K562 (cell line): ENCODE data around the gene SLC27A2. TPM values are rescaled to one million over a fixed set of nuclear protein-coding genes. Genes with fewer than 3 reads are reported as not detected.

ENCODE experiments used
- ATAC-seq: fragments of 200-7000 bp; cut with Tn5 transposase; 3 replicates; pipeline ENCODE4 v1.9.1; 2020; ENCODE audit warnings: moderate library complexity
- BruUV-seq: library from RNA; stranded (reverse); fragments of 400-500 nt; replicated peaks from 2 replicates; lab custom pipeline; 2021; lab: Mats Ljungman, UMichigan
- CTCF ChIA-PET: fragments of 300-600 bp; formaldehyde crosslinking; extraction: SDS; loops from one replicate; lab custom pipeline; 2021; ENCODE audit warnings: low intra/inter-chr PET ratio; lab: Yijun Ruan, JAX
- POLR2A ChIA-PET: fragments of 300-600, 350-650 bp; sonication (Branson Sonifier 250); formaldehyde crosslinking; extraction: SDS; loops from one replicate; lab custom pipeline; 2021; ENCODE audit warnings: antibody characterized with exemption, inconsistent platforms; lab: Yijun Ruan, JAX
- DNase-seq, 4 experiments: peaks; one replicate each; pipeline versions ENCODE4 v3.0.0 to v3.0.0-alpha.2; 2011 to 2018; ENCODE audit warnings: low spot score in 3 of 4, mixed read lengths in 3 of 4; ENCODE audit errors: extremely low read depth in 1 of 4
- FAIRE-seq: peaks from 2 replicates; lab custom pipeline; 2011; peaks lifted over from hg19 to GRCh38; lab: Jason Lieb, UNC
- H2AFZ ChIP-seq: 2 replicates; pipeline ENCODE4 v1.6.0; 2011; ENCODE audit warnings: low read depth, low read length, control low read depth, inconsistent platforms
- H3K27ac ChIP-seq: fragments of 200-600 bp; 3 replicates; pipeline ENCODE4 v1.8.0; 2011; ENCODE audit warnings: low read depth, mild to moderate bottlenecking, control low read depth, inconsistent platforms, low read length, moderate library complexity, mixed read lengths; ENCODE audit errors: extremely low read depth
- H3K27me3 ChIP-seq, 2 experiments: fragments of 300-600 bp in 1 of 2; 2 replicates in 1 of 2; 3 replicates in 1 of 2; pipeline versions ENCODE4 v1.6.0 to v1.8.0; 2011; ENCODE audit warnings: inconsistent platforms in 2 of 2, low read length in 2 of 2, mild to moderate bottlenecking in 1 of 2, mixed read lengths in 1 of 2, moderate library complexity in 1 of 2; ENCODE audit not compliant: control insufficient read depth in 2 of 2, insufficient read depth in 2 of 2
- H3K36me3 ChIP-seq: fragments of 300-600 bp; 3 replicates; pipeline ENCODE4 v1.8.0; 2011; ENCODE audit warnings: mild to moderate bottlenecking, low read length, inconsistent platforms; ENCODE audit not compliant: control insufficient read depth, insufficient read depth
- H3K4me1 ChIP-seq, 2 experiments: fragments of 200-600 bp in 1 of 2; replicated peaks in 1 of 2; 2 replicates in 1 of 2; 3 replicates in 1 of 2; pipeline versions ENCODE4 v1.5.1 to v1.8.0; 2011; ENCODE audit warnings: inconsistent platforms in 2 of 2, low read length in 2 of 2, mild to moderate bottlenecking in 1 of 2, mixed read lengths in 1 of 2, moderate library complexity in 1 of 2; ENCODE audit not compliant: control insufficient read depth in 2 of 2, insufficient read depth in 2 of 2
- H3K4me2 ChIP-seq: 2 replicates; pipeline ENCODE4 v1.6.1; 2011; ENCODE audit warnings: low read length, control low read depth, inconsistent platforms, mixed read lengths; ENCODE audit not compliant: insufficient read depth
- H3K4me3 ChIP-seq: fragments of 200-600 bp; sonication (generic), shearing (Covaris generic); 2 replicates; pipeline ENCODE4 v1.5.1; 2016; ENCODE audit warnings: control low read depth, inconsistent platforms
- H3K79me2 ChIP-seq: fragments of 200-600 bp; 3 replicates; pipeline ENCODE4 v1.8.0; 2011; ENCODE audit warnings: low read length, inconsistent platforms; ENCODE audit not compliant: control insufficient read depth, insufficient read depth
- H3K9ac ChIP-seq, 2 experiments: 2 replicates each; pipeline versions ENCODE4 v1.6.0 to v1.6.1; 2011; ENCODE audit warnings: low read depth in 2 of 2, low read length in 2 of 2, control low read depth in 1 of 2, inconsistent platforms in 1 of 2, mild to moderate bottlenecking in 1 of 2, mixed read lengths in 1 of 2; ENCODE audit not compliant: insufficient read depth in 1 of 2
- H3K9me1 ChIP-seq: one replicate; pipeline ENCODE4 v1.6.0; 2011; ENCODE audit warnings: inconsistent platforms, mild to moderate bottlenecking, low read length, moderate library complexity; ENCODE audit not compliant: control insufficient read depth, insufficient read depth
- H3K9me3 ChIP-seq: replicated peaks from 2 replicates; pipeline ENCODE4 v1.5.1; 2011; ENCODE audit warnings: low read depth, low read length, inconsistent platforms; ENCODE audit not compliant: control insufficient read depth, insufficient read depth
- H4K20me1 ChIP-seq: replicated peaks from 2 replicates; pipeline ENCODE4 v1.6.1; 2011; ENCODE audit warnings: low read length, inconsistent platforms, mixed read lengths; ENCODE audit not compliant: control insufficient read depth, insufficient read depth
- CTCF ChIP-seq, 3 experiments: IDR thresholded peaks in 2 of 3; conservative IDR thresholded peaks in 1 of 3; 2 replicates each; pipeline ENCODE4 v1.5.1; 2011 to 2012; ENCODE audit warnings: low read length in 3 of 3, mild to moderate bottlenecking in 3 of 3, control low read depth in 2 of 3, improper control_type of control experiment in 1 of 3, inconsistent platforms in 1 of 3, low read depth in 1 of 3, mixed read lengths in 1 of 3, moderate library complexity in 1 of 3; ENCODE audit not compliant: insufficient read depth in 2 of 3
- SAFB2 ChIP-seq: fragments of 200-400 bp; formaldehyde crosslinking; IDR thresholded peaks from 2 replicates; pipeline ENCODE4 v1.6.1; 2018; ENCODE audit warnings: borderline replicate concordance, low read length, low read depth, moderate library complexity; ENCODE audit not compliant: severe bottlenecking
- TCF3 ChIP-seq: sonication (generic); formaldehyde crosslinking; IDR thresholded peaks from 2 replicates; pipeline ENCODE4 v1.4.0; 2020; ENCODE audit warnings: mild to moderate bottlenecking, missing genetic modification reagents
- TSC22D4 ChIP-seq: fragments of 450-650 bp; IDR thresholded peaks from 2 replicates; pipeline ENCODE4 v1.6.1; 2016; ENCODE audit warnings: missing genetic modification characterization, missing biosample characterization, control low read depth
- ZNF766 ChIP-seq: fragments of 200-800 bp; sonication (Bioruptor generic); conservative IDR thresholded peaks from 2 replicates; pipeline ENCODE4 v1.6.1; 2016; ENCODE audit warnings: missing genetic modification characterization, missing compliant biosample characterization
- WGBS: fragments of 100-300 bp; shearing (Covaris generic); methylation state at CpG from one replicate; pipeline ENCODE4 v1.1.6; 2016; ENCODE audit warnings: low coverage, mixed read lengths; ENCODE audit not compliant: insufficient coverage; ENCODE audit errors: missing lambda C conversion rate; 5-methylcytosine and 5-hydroxymethylcytosine counted together
- in situ Hi-C: fragments of 300-500 bp; cut with MboI; formaldehyde crosslinking; loops from 4 replicates; pipeline ENCODE4 v1.15.0; 2018; ENCODE audit warnings: inconsistent platforms, mixed read lengths
- intact Hi-C: fragments of 100-400 bp; cut with micrococcal nuclease; formaldehyde crosslinking; loops from 2 replicates; pipeline ENCODE4 v1.14.2; 2022
- polyA plus RNA-seq, 8 experiments: library from polyadenylated mRNA; depleted of rRNA in 4 of 8; stranded (reverse) in 5 of 8; unstranded in 3 of 8; fragments of >200 nt; fragmentation: Nextera tagmentation in 2 of 8; fragmentation: Illumina TruSeq in 1 of 8; extraction: Ambion mirVana in 2 of 8; extraction: Trizol in 1 of 8; gene quantifications; 2 replicates each; pipeline versions ENCODE4 v1.2.1 to v1.2.3, GENCODE V29; 2011 to 2014; ENCODE audit warnings: inconsistent platforms in 1 of 8, missing spikeins in 1 of 8
- total RNA-seq, 7 experiments: library from RNA; depleted of rRNA in 6 of 7; stranded (reverse); fragments of >200 nt in 6 of 7; fragmentation: Illumina TruSeq in 2 of 7; extraction: Trizol in 2 of 7; gene quantifications; 2 replicates each; pipeline versions ENCODE4 v1.2.1 to v1.2.3, GENCODE V29; 2011 to 2021; ENCODE audit warnings: low replicate concordance in 1 of 7
- TF ChIP-seq, protein P1 (sequence below): fragments of 250-450 bp; sonication (Bioruptor Pico); IDR thresholded peaks from 2 replicates; pipeline ENCODE4 v1.4.0; 2020; ENCODE audit warnings: borderline replicate concordance

The SLC27A2 gene
- total and polyA plus RNA-seq, 9 of the 15 experiments (the other 6 are each of a cell fraction or from before 2014, with no cell fraction given): 4.9 to 38.0 (median 22.7) TPM

- TF ChIP-seq ZNF766 (CRISPR knock-in tag) (peak; percentile 55), CTCF (IDR thresholded peaks at IDR 0.05 in 2 of 3, conservative IDR thresholded peaks at IDR 0.05 in 1 of 3; ENCODE audit: insufficient read depth in 2 of 3, low read depth in 1 of 3, low read length in 3 of 3) (0 out of 6 replicates have a peak, but pooled peaks of 1 of the 3 experiments have one; percentile 3), TCF3 (CRISPR knock-in tag) (peak; percentile 83), TSC22D4 (no peak)
- TF ChIP-seq, protein P1, sequence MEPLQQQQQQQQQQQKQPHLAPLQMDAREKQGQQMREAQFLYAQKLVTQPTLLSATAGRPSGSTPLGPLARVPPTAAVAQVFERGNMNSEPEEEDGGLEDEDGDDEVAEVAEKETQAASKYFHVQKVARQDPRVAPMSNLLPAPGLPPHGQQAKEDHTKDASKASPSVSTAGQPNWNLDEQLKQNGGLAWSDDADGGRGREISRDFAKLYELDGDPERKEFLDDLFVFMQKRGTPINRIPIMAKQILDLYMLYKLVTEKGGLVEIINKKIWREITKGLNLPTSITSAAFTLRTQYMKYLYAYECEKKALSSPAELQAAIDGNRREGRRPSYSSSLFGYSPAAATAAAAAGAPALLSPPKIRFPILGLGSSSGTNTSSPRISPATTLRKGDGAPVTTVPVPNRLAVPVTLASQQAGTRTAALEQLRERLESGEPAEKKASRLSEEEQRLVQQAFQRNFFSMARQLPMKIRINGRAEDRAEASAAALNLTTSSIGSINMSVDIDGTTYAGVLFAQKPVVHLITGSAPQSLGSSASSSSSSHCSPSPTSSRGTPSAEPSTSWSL (CRISPR knock-in tag): no peak
These were observed 79.0 kb downstream of the SLC27A2 start (continued) for GRCh38 chr15:50260969-50261496.

- Histone ChIP-seq H3K79me2 (no peaks in the 10 kb centered on the region), H3K4me1 (peaks cover 52 to 54% of the 10 kb centered on the region in 2 experiments), H3K27me3 (no peaks in the 10 kb centered on the region), H3K9ac (peak overlapping the region; percentile 11 to 69; a peak in 3 of 4 replicates), H3K9me1 (no peaks in the 10 kb centered on the region), H3K4me2 (no peak overlapping the region), H2AFZ (peak overlapping the region; percentile 54), H3K9me3 (no peaks in the 10 kb centered on the region), H4K20me1 (no peaks in the 10 kb centered on the region), H3K36me3 (no peaks in the 10 kb centered on the region), H3K27ac (peak overlapping the region; percentile 85; the same call in 2 of the 3 replicates), H3K4me3 (no peak overlapping the region)
- peak; percentile 60 for ATAC-seq
- peak; percentile 25 to 58 (median 34) for DNase-seq
- intact Hi-C loops: loop anchor here (2.0 to 5.0 kb wide), 5 partner anchors 25 to 160 kb away; partner anchors contain the start of genes SLC27A2 and USP8
- ChIA-PET CTCF (no interaction called here), POLR2A (interaction anchor here (1.2 to 3.4 kb wide), 5 partner anchors 12 to 79 kb away, joined by 3 to 28 read pairs (median 6); no protein-coding TSS in a partner anchor)
- no peak for FAIRE-seq
- BruUV-seq: no TSS peak
- in situ Hi-C loops: no loop called here
- 66% methylated on average over 3 of the region's 3 CpGs for WGBS
- TF ChIP-seq SAFB2: no peak
These were observed 80.0 kb downstream of the SLC27A2 start for GRCh38 chr15:50261981-50262380.
